Peyer's patch (tissue), 4 donors: Measurements from ENCODE around the gene ITPKB.

Experiments used
- POLR2A ChIP-seq, 2 donors: fragments of 450-650 bp; IDR thresholded peaks; one replicate each; pipeline ENCODE4 v1.5.1; 2017; ENCODE audit warnings: antibody characterized with exemption in 2 of 2, mild to moderate bottlenecking in 2 of 2, moderate library complexity in 2 of 2
- TF ChIP-seq, protein P1 (sequence below), 6 experiments: fragments of 450-650 bp in 4 of 6; fragments of 200-600 bp in 2 of 6; sonication (generic) in 1 of 6; IDR thresholded peaks; one replicate each; pipeline ENCODE4 v1.5.1; 2017 to 2019; ENCODE audit warnings: antibody characterized with exemption in 6 of 6, mild to moderate bottlenecking in 3 of 6, moderate library complexity in 1 of 6

DNA sequence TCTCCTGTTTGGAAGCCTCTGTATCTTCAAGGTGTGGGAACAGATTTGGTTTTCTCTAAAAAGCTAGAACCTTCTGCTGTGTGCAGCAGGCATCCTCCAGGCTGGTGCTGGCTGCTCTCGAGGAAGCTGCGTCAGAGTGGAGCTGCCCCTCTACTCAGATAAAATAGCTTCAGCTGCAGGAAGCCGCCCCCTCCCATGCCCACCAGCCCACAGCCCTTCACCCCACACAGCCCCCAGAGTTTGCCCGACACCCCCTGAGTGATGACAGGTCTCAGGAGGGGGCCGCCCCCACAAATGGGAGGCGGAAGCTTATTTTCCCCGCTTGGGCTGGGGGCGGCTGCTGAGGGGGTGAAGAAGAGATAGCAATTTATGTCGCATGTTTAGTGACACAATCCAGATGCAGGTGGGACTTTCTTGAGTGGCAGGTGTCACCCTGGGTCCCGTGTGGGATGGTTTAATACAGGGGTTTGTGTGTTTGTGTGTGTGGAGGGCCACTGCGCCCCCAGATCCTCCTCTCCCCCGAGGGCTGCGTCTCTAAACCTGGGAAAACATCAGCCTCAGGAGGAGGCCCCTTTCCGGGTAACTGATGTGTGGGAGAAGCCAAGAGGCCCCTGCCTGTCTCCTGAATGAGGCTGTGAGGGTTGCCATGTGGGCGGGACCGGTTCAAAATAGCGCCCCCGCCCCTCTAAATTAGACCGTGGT, 135.1 kb downstream of the ITPKB start:
- TF ChIP-seq, protein P1, sequence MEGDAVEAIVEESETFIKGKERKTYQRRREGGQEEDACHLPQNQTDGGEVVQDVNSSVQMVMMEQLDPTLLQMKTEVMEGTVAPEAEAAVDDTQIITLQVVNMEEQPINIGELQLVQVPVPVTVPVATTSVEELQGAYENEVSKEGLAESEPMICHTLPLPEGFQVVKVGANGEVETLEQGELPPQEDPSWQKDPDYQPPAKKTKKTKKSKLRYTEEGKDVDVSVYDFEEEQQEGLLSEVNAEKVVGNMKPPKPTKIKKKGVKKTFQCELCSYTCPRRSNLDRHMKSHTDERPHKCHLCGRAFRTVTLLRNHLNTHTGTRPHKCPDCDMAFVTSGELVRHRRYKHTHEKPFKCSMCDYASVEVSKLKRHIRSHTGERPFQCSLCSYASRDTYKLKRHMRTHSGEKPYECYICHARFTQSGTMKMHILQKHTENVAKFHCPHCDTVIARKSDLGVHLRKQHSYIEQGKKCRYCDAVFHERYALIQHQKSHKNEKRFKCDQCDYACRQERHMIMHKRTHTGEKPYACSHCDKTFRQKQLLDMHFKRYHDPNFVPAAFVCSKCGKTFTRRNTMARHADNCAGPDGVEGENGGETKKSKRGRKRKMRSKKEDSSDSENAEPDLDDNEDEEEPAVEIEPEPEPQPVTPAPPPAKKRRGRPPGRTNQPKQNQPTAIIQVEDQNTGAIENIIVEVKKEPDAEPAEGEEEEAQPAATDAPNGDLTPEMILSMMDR (IDR thresholded peaks at IDR 0.05): no peak
- no peak for TF ChIP-seq POLR2A (IDR thresholded peaks at IDR 0.05)
